HEK293 (cell line): ENCODE results near the gene SARS2.

Experiments
- CTCF ChIA-PET: fragments of 350-600 bp; formaldehyde crosslinking; extraction: SDS; loops from one replicate; lab custom pipeline; 2021; ENCODE audit warnings: antibody characterized with exemption; lab: Yijun Ruan, JAX
- POLR2A ChIA-PET: fragments of 300-600 bp; formaldehyde crosslinking; extraction: SDS; loops from one replicate; lab custom pipeline; 2020; ENCODE audit warnings: antibody characterized with exemption, inconsistent platforms; lab: Yijun Ruan, JAX
- H3K27ac ChIP-seq: fragments of 200-500 bp; sonication (Bioruptor generic); 2 replicates; pipeline ENCODE4 v1.5.1; 2014; ENCODE audit warnings: low read depth, low read length, control low read depth, inconsistent platforms; ENCODE audit errors: extremely low read depth
- H3K36me3 ChIP-seq, 2 experiments: fragments of 200-500 bp in 1 of 2; sonication (Bioruptor generic) in 1 of 2; 1 replicate in 1 of 2; 2 replicates in 1 of 2; pipeline ENCODE4 v1.5.1; 2014 to 2017; ENCODE audit warnings: inconsistent platforms in 2 of 2, low read length in 2 of 2; ENCODE audit not compliant: control insufficient read depth in 2 of 2, insufficient read depth in 1 of 2
- H3K4me1 ChIP-seq: fragments of 200-500 bp; sonication (Bioruptor generic); 2 replicates; pipeline ENCODE4 v1.5.1; 2014; ENCODE audit warnings: mild to moderate bottlenecking, low read length, inconsistent platforms; ENCODE audit not compliant: control insufficient read depth, insufficient read depth
- H3K4me3 ChIP-seq: 2 replicates; pipeline ENCODE4 v1.5.1; 2011; ENCODE audit warnings: low read depth, mild to moderate bottlenecking, control low read depth, low read length, moderate library complexity
- H3K9me3 ChIP-seq: fragments of 200-500 bp; sonication (Bioruptor generic); 2 replicates; pipeline ENCODE4 v1.5.1; 2014; ENCODE audit warnings: low read depth, low read length, inconsistent platforms; ENCODE audit not compliant: control insufficient read depth, insufficient read depth
- EGR2 ChIP-seq: fragments of 450-650 bp; formaldehyde crosslinking; IDR thresholded peaks from 2 replicates; pipeline ENCODE4 v1.5.1; 2016; ENCODE audit warnings: low read depth, missing biosample characterization, missing genetic modification characterization
- PRDM1 ChIP-seq: fragments of 450-650 bp; formaldehyde crosslinking; IDR thresholded peaks from 2 replicates; pipeline ENCODE4; 2016; ENCODE audit warnings: missing biosample characterization, missing genetic modification characterization
- SCRT2 ChIP-seq: fragments of 450-650 bp; formaldehyde crosslinking; IDR thresholded peaks from 2 replicates; pipeline ENCODE4 v1.5.1; 2016; ENCODE audit warnings: missing biosample characterization, missing genetic modification characterization
- SP7 ChIP-seq: fragments of 450-650 bp; formaldehyde crosslinking; IDR thresholded peaks from 2 replicates; pipeline ENCODE4 v1.5.1; 2016; ENCODE audit warnings: missing biosample characterization, missing genetic modification characterization
- WT1 ChIP-seq: fragments of 450-650 bp; formaldehyde crosslinking; IDR thresholded peaks from 2 replicates; pipeline ENCODE4 v1.5.1; 2016; ENCODE audit warnings: missing biosample characterization, missing genetic modification characterization
- ZBTB21 ChIP-seq: fragments of 450-650 bp; formaldehyde crosslinking; IDR thresholded peaks from 2 replicates; pipeline ENCODE4 v1.5.1; 2017; ENCODE audit warnings: missing biosample characterization, missing genetic modification characterization
- ZFHX2 ChIP-seq: fragments of 450-650 bp; formaldehyde crosslinking; conservative IDR thresholded peaks from 2 replicates; pipeline ENCODE4 v1.5.1; 2016; ENCODE audit warnings: missing biosample characterization, missing genetic modification characterization
- ZIC2 ChIP-seq: fragments of 450-650 bp; formaldehyde crosslinking; IDR thresholded peaks from 2 replicates; pipeline ENCODE4 v1.5.1; 2016; ENCODE audit warnings: missing biosample characterization, missing genetic modification characterization
- ZNF2 ChIP-seq: fragments of 450-650 bp; formaldehyde crosslinking; IDR thresholded peaks from 2 replicates; pipeline ENCODE4 v1.5.1; 2016; ENCODE audit warnings: missing biosample characterization, missing genetic modification characterization
- ZNF292 ChIP-seq: fragments of 450-650 bp; formaldehyde crosslinking; IDR thresholded peaks from 2 replicates; pipeline ENCODE4 v1.5.1; 2016; ENCODE audit warnings: low read depth, missing biosample characterization, missing genetic modification characterization, borderline replicate concordance
- ZNF366 ChIP-seq: fragments of 450-650 bp; formaldehyde crosslinking; conservative IDR thresholded peaks from 2 replicates; pipeline ENCODE4 v1.5.1; 2016; ENCODE audit warnings: missing biosample characterization, missing genetic modification characterization
- ZNF423 ChIP-seq: fragments of 450-650 bp; formaldehyde crosslinking; IDR thresholded peaks from 2 replicates; pipeline ENCODE4 v1.5.1; 2016; ENCODE audit warnings: missing biosample characterization, missing genetic modification characterization
- TF ChIP-seq, protein P1 (sequence below): fragments of 450-650 bp; formaldehyde crosslinking; IDR thresholded peaks from 2 replicates; pipeline ENCODE4 v1.5.1; 2017; ENCODE audit warnings: missing biosample characterization, missing genetic modification characterization
- TF ChIP-seq, protein P2 (sequence below): fragments of 450-650 bp; formaldehyde crosslinking; IDR thresholded peaks from 2 replicates; pipeline ENCODE4 v1.5.1; 2017; ENCODE audit warnings: missing biosample characterization, missing genetic modification characterization

Gene SARS2

GRCh38 chr19:38920602-38921419 lies 9.8 kb downstream of the SARS2 start (continued):
- TF ChIP-seq ZNF423 (tag by site-specific recombination) (no peak), SCRT2 (tag by site-specific recombination) (no peak)
- TF ChIP-seq, protein P1, sequence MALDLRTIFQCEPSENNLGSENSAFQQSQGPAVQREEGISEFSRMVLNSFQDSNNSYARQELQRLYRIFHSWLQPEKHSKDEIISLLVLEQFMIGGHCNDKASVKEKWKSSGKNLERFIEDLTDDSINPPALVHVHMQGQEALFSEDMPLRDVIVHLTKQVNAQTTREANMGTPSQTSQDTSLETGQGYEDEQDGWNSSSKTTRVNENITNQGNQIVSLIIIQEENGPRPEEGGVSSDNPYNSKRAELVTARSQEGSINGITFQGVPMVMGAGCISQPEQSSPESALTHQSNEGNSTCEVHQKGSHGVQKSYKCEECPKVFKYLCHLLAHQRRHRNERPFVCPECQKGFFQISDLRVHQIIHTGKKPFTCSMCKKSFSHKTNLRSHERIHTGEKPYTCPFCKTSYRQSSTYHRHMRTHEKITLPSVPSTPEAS = peak; percentile 97
- TF ChIP-seq, all 188 proteins: peak for 28

- H3K4me1 ChIP-seq = no peaks in the 10 kb centered on the region
- no peaks in the 10 kb centered on the region for H3K9me3 ChIP-seq
- POLR2A ChIA-PET = interaction anchor here (0.5 to 1.4 kb wide), 3 partner anchors 10 to 88 kb away, joined by 3 to 5 read pairs (median 5); partner anchors contain the start of genes ECH1, MRPS12 and SARS2
- H3K36me3 ChIP-seq = peaks cover 41 to 58% of the 10 kb centered on the region in 2 experiments
- no peak overlapping the region for H3K4me3 ChIP-seq
- peak overlapping the region; percentile 8; the same call in 1 of the 2 replicates for H3K27ac ChIP-seq
- TF ChIP-seq, protein P2, sequence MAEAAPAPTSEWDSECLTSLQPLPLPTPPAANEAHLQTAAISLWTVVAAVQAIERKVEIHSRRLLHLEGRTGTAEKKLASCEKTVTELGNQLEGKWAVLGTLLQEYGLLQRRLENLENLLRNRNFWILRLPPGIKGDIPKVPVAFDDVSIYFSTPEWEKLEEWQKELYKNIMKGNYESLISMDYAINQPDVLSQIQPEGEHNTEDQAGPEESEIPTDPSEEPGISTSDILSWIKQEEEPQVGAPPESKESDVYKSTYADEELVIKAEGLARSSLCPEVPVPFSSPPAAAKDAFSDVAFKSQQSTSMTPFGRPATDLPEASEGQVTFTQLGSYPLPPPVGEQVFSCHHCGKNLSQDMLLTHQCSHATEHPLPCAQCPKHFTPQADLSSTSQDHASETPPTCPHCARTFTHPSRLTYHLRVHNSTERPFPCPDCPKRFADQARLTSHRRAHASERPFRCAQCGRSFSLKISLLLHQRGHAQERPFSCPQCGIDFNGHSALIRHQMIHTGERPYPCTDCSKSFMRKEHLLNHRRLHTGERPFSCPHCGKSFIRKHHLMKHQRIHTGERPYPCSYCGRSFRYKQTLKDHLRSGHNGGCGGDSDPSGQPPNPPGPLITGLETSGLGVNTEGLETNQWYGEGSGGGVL (tag by site-specific recombination) = peak; percentile 7; the same call in 1 of the 2 replicates
- TF ChIP-seq WT1 (tag by site-specific recombination) (0 out of 2 replicates have a peak, but pooled peaks have one; percentile 36), SP7 (tag by site-specific recombination) (0 out of 2 replicates have a peak, but pooled peaks have one; percentile 7), ZBTB21 (tag by site-specific recombination) (0 out of 2 replicates have a peak, but pooled peaks have one; percentile 17), ZIC2 (tag by site-specific recombination) (no peak), PRDM1 (tag by site-specific recombination) (peak; percentile 77), ZNF292 (tag by site-specific recombination) (no peak), ZNF366 (tag by site-specific recombination) (peak; percentile 82)
- CTCF ChIA-PET = interaction anchor here (4.1 kb wide), 1 partner anchor 10 kb away, joined by 36 read pairs; the partner anchor contains the start of genes MRPS12 and SARS2
Observed at GRCh38 chr19:38919837-38920601, 10.5 kb downstream of the SARS2 start.

DNA sequence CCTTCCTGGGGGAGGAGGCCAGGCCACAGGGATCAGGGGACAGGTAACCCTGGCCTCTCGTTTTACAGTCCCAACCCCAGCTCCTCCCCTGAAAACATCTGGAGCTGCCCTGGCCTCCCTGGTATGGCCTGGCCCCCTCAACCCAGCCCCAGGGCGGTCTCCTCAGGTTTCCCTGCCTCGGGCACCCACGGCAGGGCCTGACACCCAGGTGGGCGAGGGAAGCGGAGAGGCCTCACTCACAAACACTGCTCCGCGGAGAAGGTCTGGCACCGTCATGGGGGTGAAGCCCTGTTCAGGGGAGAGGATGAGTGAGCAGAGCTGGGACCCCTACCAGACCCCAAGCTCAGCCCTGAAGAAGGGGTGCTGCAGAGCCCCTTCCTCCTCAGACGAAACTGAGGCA lies 12.0 kb downstream of the SARS2 start:
- peak; percentile 49; the same call in 1 of the 2 replicates for TF ChIP-seq EGR2 (tag by site-specific recombination)
- TF ChIP-seq ZNF2 (tag by site-specific recombination) = no peak
- TF ChIP-seq ZFHX2 (tag by site-specific recombination) = peak; percentile 49; the same call in 1 of the 2 replicates
- CTCF ChIA-PET = interaction anchor here (1.0 to 4.1 kb wide), 2 partner anchors 11 to 18 kb away, joined by 3 to 36 read pairs; partner anchors contain the start of genes MRPS12 and SARS2
- Histone ChIP-seq H3K27ac (no peak overlapping the region), H3K4me1 (no peaks in the 10 kb centered on the region), H3K36me3 (peaks cover 29 to 43% of the 10 kb centered on the region in 2 experiments), H3K4me3 (no peak overlapping the region), H3K9me3 (no peaks in the 10 kb centered on the region)
- POLR2A ChIA-PET = interaction anchor here (0.6 kb wide), 1 partner anchor 232 kb away, joined by 5 read pairs; no protein-coding TSS in a partner anchor
